CD4-positive, alpha-beta memory T cell (primary cell): ENCODE measurements around the gene EXPH5. TPM values are rescaled to one million over a fixed set of nuclear protein-coding genes. Genes with fewer than 3 reads are reported as not detected.

Source experiments
- CTCF ChIA-PET: fragments of 350-600 bp; sonication (Branson Sonifier 250); formaldehyde crosslinking; loops from one replicate; lab custom pipeline; 2021; ENCODE audit warnings: inconsistent platforms; ENCODE audit not compliant: partially characterized antibody; lab: Charles Lee
- POLR2A ChIA-PET: fragments of 350-600 bp; sonication (Branson Sonifier 250); formaldehyde crosslinking; loops from one replicate; lab custom pipeline; 2021; ENCODE audit not compliant: partially characterized antibody; lab: Charles Lee
- DNase-seq, 5 donors: peaks; one replicate each; pipeline versions ENCODE4 v3.0.0 to v3.0.0-alpha.2; 2020 to 2022; ENCODE audit warnings: mixed read lengths in 1 of 5
- H3K27ac ChIP-seq: one replicate; pipeline ENCODE4 v1.7.0; 2013; ENCODE audit warnings: low read depth, low read length
- H3K27me3 ChIP-seq: 2 replicates; pipeline ENCODE4 v1.7.0; 2013; ENCODE audit warnings: mild to moderate bottlenecking, low read length, moderate library complexity; ENCODE audit not compliant: insufficient read depth
- H3K36me3 ChIP-seq: 2 replicates; pipeline ENCODE4 v1.7.0; 2013; ENCODE audit warnings: mild to moderate bottlenecking, low read length, moderate library complexity; ENCODE audit not compliant: insufficient read depth
- H3K4me1 ChIP-seq: 2 replicates; pipeline ENCODE4 v1.7.0; 2013; ENCODE audit warnings: mild to moderate bottlenecking, low read length, moderate library complexity; ENCODE audit not compliant: insufficient read depth
- H3K4me3 ChIP-seq, 2 donors: one replicate each; pipeline ENCODE4 v1.7.0; 2013; ENCODE audit warnings: low read length in 2 of 2, mild to moderate bottlenecking in 1 of 2
- H3K9me3 ChIP-seq, 2 donors: one replicate each; pipeline ENCODE4 v1.7.0; 2013; ENCODE audit warnings: low read length in 2 of 2, control low read depth in 1 of 2; ENCODE audit not compliant: control insufficient read depth in 1 of 2
- H3K27ac Mint-ChIP-seq, 7 donors: one replicate each; pipeline ENCODE4 v1.8.0; 2020 to 2021; ENCODE audit warnings: mixed read lengths in 7 of 7, mild to moderate bottlenecking in 6 of 7, inconsistent platforms in 3 of 7, moderate library complexity in 3 of 7
- H3K27me3 Mint-ChIP-seq, 2 donors: one replicate each; pipeline ENCODE4 v1.8.0; 2020 to 2021; ENCODE audit warnings: mixed read lengths in 2 of 2
- H3K36me3 Mint-ChIP-seq, 2 donors: one replicate each; pipeline ENCODE4 v1.8.0; 2020 to 2021; ENCODE audit warnings: mixed read lengths in 2 of 2, inconsistent platforms in 1 of 2, mild to moderate bottlenecking in 1 of 2
- H3K4me1 Mint-ChIP-seq, 4 donors: one replicate each; pipeline ENCODE4 v1.8.0; 2020 to 2021; ENCODE audit warnings: mixed read lengths in 4 of 4, mild to moderate bottlenecking in 1 of 4
- H3K4me3 Mint-ChIP-seq, 8 donors: one replicate each; pipeline ENCODE4 v1.8.0; 2020 to 2021; ENCODE audit warnings: mixed read lengths in 8 of 8, mild to moderate bottlenecking in 7 of 8, moderate library complexity in 6 of 8, inconsistent platforms in 3 of 8
- H3K9me3 Mint-ChIP-seq, 8 donors: one replicate each; pipeline ENCODE4 v1.8.0; 2020 to 2021; ENCODE audit warnings: mixed read lengths in 8 of 8, mild to moderate bottlenecking in 5 of 8, inconsistent platforms in 3 of 8, moderate library complexity in 1 of 8
- intact Hi-C: fragments of 100-400 bp; cut with micrococcal nuclease; formaldehyde crosslinking; loops from one replicate; pipeline ENCODE4 v1.15.1; 2023
- polyA plus RNA-seq, 2 donors: library from polyadenylated mRNA; unstranded; fragments of 300-500 nt; fragmentation: Illumina TruSeq; gene quantifications; one replicate each; pipeline ENCODE4 v1.2.3, GENCODE V29; 2021
- total RNA-seq, 2 experiments: library from RNA; stranded (reverse); gene quantifications; one replicate each; pipeline ENCODE4 v1.2.3, GENCODE V29; 2021

The EXPH5 gene
- total and polyA plus RNA-seq, 4 experiments from 2014 or later = 0.39 to 4.0 (median 1.8) TPM

DNA sequence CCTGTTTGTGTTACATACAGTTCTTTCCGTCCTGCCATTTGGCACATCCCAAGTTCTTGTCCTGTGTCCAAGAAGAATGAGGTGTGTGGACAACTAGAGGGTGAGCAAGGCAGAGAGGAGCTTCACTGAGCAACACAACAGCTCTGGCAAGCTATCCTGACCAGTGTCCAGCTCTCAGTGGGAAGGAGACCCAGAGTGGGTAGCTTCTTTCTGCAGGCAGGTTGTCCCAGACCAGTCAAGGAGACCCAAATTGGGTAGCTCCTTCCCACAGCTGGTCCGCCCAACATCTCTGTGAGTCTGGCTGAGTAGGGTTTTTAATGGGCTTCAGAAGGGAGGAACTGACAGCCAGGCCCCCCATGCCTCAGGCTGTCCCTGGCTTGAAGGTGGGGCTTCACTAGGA is 35.2 kb upstream of the EXPH5 start:
- Mint-ChIP-seq H3K36me3 (no peaks in the 10 kb centered on the region), H3K4me1 (peaks cover 7 to 9% (median 8%) of the 10 kb centered on the region in 4 donors)

DNA sequence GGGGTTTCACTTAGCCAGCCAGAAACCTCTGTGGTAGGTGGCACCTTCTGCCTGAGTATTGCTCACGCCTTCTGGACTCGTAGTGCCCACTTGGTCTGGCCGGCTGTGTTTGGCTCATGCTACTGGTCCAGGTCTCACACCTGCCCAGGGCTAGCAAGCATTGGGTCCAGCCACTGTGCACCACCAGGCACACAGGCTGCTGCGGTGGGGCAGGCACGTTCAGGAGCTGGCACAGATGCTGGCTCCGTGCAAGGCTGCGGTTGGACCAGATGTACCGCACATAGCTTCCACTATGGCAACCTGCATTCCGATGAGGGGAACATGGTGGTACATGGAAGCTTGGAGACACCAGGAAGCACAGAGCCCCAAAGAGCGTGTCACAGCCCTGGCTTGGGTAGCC is 34.8 kb upstream of the EXPH5 start:
- Mint-ChIP-seq H3K27me3 (peaks cover 6 to 7% of the 10 kb centered on the region in 2 donors), H3K27ac (no peak overlapping the region), H3K36me3 (no peaks in the 10 kb centered on the region), H3K4me1 (peaks cover 7 to 9% (median 8%) of the 10 kb centered on the region in 4 donors), H3K9me3 (peaks cover 0 to 5% (median 0%) of the 10 kb centered on the region in 8 donors), H3K4me3 (no peak overlapping the region)
- H3K4me3 ChIP-seq = no peak overlapping the region
- no peaks in the 10 kb centered on the region for H3K4me1 ChIP-seq
- no peak overlapping the region for H3K27ac ChIP-seq
- ChIA-PET CTCF (no interaction called here), POLR2A (no interaction called here)
- intact Hi-C loops = no loop called here
- no peaks in the 10 kb centered on the region for H3K36me3 ChIP-seq
- H3K9me3 ChIP-seq = no peaks in the 10 kb centered on the region
- H3K27me3 ChIP-seq = no peaks in the 10 kb centered on the region
- no peak for DNase-seq

More for the DNA sequence above, 35.2 kb upstream of the EXPH5 start:
- Mint-ChIP-seq H3K9me3 (peaks cover 0 to 5% (median 0%) of the 10 kb centered on the region in 8 donors), H3K27me3 (peaks cover 4 to 7% of the 10 kb centered on the region in 2 donors), H3K27ac (no peak overlapping the region), H3K4me3 (no peak overlapping the region)
- DNase-seq = no peak
- CTCF ChIA-PET = no interaction called here
- no peaks in the 10 kb centered on the region for H3K36me3 ChIP-seq
- H3K4me1 ChIP-seq = no peaks in the 10 kb centered on the region
- no peaks in the 10 kb centered on the region for H3K9me3 ChIP-seq
- POLR2A ChIA-PET = no interaction called here
- H3K4me3 ChIP-seq = no peak overlapping the region
- no peaks in the 10 kb centered on the region for H3K27me3 ChIP-seq
- no peak overlapping the region for H3K27ac ChIP-seq
- intact Hi-C loops = no loop called here

DNA sequence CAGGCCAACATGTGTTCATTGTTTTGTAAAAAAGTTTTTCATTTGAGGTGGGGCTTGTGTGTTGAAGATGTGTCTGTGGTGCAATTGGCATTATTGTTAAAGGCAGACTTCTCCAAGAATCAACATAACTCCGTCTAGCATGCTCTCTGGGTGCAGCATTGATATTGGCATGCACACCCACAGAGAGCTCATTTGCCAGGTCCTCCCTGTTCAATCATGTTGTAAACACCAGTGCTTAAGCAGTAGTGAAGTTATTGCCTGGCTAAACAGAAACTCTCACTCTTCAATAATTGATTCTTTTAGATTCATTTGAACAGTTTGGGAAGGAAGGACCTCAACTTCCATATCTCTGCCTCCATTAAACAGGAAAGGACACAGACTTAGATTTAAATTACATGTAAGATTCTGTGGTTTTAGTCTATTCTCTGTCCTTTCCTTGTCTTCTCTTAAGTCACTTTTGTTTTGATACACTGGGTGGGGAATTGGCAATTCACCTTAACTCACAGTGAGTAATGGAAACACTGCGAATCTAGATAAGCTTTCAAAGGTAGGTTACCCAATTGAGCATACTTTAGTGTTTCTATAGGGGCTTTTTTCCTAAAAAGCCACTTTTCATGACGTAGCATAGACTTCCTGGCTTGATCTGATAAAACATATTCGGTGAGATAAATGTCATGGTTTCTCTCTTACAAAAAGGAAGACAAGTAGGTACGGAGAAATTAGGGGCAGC is 30.8 kb upstream of the EXPH5 start:
- Mint-ChIP-seq H3K36me3 (no peaks in the 10 kb centered on the region), H3K4me1 (peaks cover 6 to 9% (median 8%) of the 10 kb centered on the region in 4 donors), H3K9me3 (peaks cover 0 to 4% (median 0%) of the 10 kb centered on the region in 8 donors), H3K27ac (peak overlapping the region in 1 of 7 donors; percentile 14), H3K4me3 (peak overlapping the region in 3 of 8 donors; percentile 2 to 40 (median 5)), H3K27me3 (peaks cover 12 to 14% of the 10 kb centered on the region in 2 donors)
- Histone ChIP-seq H3K9me3 (no peaks in the 10 kb centered on the region), H3K4me1 (no peaks in the 10 kb centered on the region), H3K36me3 (no peaks in the 10 kb centered on the region), H3K27ac (no peak overlapping the region), H3K27me3 (no peaks in the 10 kb centered on the region), H3K4me3 (no peak overlapping the region)
- intact Hi-C loops = no loop called here
- peak in 3 of 5 donors; percentile 1 to 7 (median 4) for DNase-seq
- ChIA-PET CTCF (no interaction called here), POLR2A (interaction anchor here (0.9 kb wide), 1 partner anchor 9 kb away, joined by 3 read pairs; no protein-coding TSS in a partner anchor)

DNA sequence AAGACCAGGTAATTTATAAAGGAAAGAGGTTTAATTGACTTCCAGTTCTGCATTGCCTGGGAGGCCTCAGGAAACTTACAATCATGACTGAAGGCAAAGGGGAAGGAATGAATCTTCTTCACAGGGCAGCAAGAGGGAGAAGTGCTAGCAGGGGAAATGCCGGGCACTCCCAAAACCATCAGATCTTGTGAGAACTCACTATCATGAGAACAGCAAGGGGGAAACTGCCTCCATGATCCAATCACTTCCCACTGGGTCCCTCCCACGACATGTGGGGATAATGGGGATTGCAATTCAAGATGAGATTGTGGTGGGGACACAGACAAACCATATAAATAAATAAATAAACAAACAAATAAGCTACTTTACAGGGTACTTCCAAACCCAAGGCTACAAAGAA is 28.8 kb upstream of the EXPH5 start:
- Histone ChIP-seq H3K9me3 (no peaks in the 10 kb centered on the region), H3K36me3 (no peaks in the 10 kb centered on the region), H3K4me1 (no peaks in the 10 kb centered on the region), H3K27ac (no peak overlapping the region), H3K4me3 (no peak overlapping the region), H3K27me3 (no peaks in the 10 kb centered on the region)
- H3K4me1 Mint-ChIP-seq = peaks cover 6 to 9% (median 8%) of the 10 kb centered on the region in 4 donors
- peaks cover 17% of the 10 kb centered on the region in 2 donors for H3K27me3 Mint-ChIP-seq
- POLR2A ChIA-PET = no interaction called here
- H3K9me3 Mint-ChIP-seq = peaks cover 0 to 2% (median 0%) of the 10 kb centered on the region in 8 donors
- no peaks in the 10 kb centered on the region for H3K36me3 Mint-ChIP-seq
- intact Hi-C loops = no loop called here
- DNase-seq = no peak
- no peak overlapping the region for H3K4me3 Mint-ChIP-seq
- H3K27ac Mint-ChIP-seq = no peak overlapping the region
- CTCF ChIA-PET = no interaction called here

DNA sequence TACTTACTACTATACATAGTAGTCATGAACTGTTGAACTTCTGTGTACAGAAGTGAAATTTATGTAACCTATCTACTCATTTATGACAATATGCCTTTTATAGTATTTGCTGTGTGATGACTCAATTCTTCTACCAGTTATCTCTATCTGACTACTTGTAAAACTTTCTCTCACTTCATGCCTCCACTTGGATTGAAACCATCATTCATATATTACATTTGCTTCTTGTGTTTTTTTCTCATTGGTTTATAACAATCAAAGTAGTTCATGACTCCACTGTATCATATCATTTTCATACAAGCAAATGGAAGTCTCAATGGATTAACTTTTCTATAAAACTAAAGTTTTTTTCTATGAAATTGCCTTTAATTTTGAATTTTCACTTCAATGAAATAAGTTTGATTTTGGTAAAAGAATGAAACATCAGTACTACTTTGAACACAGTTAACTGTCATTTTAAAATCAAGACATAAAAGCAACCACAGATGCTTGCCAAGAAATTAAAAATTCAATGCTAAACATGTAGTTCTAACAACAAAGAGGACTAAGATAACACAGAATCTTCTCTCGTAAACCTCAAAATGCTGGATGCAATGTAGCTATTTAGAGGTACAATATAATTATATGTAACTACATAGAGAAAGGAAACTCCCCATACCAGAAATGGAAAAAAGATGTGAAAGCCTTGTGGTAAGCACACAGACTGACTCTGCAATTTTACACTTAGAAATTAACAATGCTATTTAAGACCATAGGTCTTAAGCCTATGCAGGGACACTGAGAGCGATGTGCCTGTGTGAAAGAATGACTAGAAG is 27.6 kb upstream of the EXPH5 start:
- intact Hi-C loops = no loop called here
- Mint-ChIP-seq H3K4me3 (no peak overlapping the region), H3K36me3 (no peaks in the 10 kb centered on the region), H3K27ac (peak overlapping the region in 1 of 7 donors; percentile 29), H3K9me3 (peaks cover 0 to 2% (median 0%) of the 10 kb centered on the region in 8 donors), H3K27me3 (peaks cover 20 to 25% of the 10 kb centered on the region in 2 donors), H3K4me1 (peaks cover 6 to 9% (median 8%) of the 10 kb centered on the region in 4 donors)
- no peaks in the 10 kb centered on the region for H3K4me1 ChIP-seq
- peaks cover 5% of the 10 kb centered on the region for H3K27me3 ChIP-seq
- no peaks in the 10 kb centered on the region for H3K9me3 ChIP-seq
- no peaks in the 10 kb centered on the region for H3K36me3 ChIP-seq
- no peak for DNase-seq
- ChIA-PET CTCF (no interaction called here), POLR2A (no interaction called here)
- no peak overlapping the region for H3K4me3 ChIP-seq
- no peak overlapping the region for H3K27ac ChIP-seq

DNA sequence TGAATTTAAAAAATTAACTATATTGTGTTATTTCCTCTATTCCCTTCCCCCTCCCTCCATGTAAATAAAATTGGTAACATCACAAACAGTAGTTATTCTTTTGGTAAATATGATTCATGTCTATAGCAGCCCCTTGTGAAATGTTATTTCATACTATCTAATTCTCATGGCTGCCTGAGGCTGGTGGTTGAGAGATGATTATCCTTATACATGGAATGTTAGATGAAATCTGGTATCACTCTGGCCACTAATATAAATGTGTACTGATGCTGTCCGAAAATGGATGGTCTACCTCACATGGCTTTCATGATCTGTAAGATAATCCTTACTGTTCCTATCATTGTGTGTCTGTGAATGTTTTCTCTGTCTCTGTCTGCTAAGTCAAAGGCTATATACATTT is 25.0 kb upstream of the EXPH5 start:
- H3K36me3 Mint-ChIP-seq = no peaks in the 10 kb centered on the region
- Histone ChIP-seq H3K27me3 (peaks cover 6% of the 10 kb centered on the region), H3K27ac (no peak overlapping the region), H3K36me3 (no peaks in the 10 kb centered on the region), H3K4me3 (no peak overlapping the region), H3K4me1 (no peaks in the 10 kb centered on the region), H3K9me3 (no peaks in the 10 kb centered on the region)
- H3K4me3 Mint-ChIP-seq = no peak overlapping the region
- no peak overlapping the region for H3K27ac Mint-ChIP-seq
- no peak for DNase-seq
- POLR2A ChIA-PET = no interaction called here
- H3K4me1 Mint-ChIP-seq = peaks cover 0 to 2% (median 0%) of the 10 kb centered on the region in 4 donors
- peaks cover 15 to 19% of the 10 kb centered on the region in 2 donors for H3K27me3 Mint-ChIP-seq
- CTCF ChIA-PET = no interaction called here
- intact Hi-C loops = no loop called here
- H3K9me3 Mint-ChIP-seq = no peaks in the 10 kb centered on the region

DNA sequence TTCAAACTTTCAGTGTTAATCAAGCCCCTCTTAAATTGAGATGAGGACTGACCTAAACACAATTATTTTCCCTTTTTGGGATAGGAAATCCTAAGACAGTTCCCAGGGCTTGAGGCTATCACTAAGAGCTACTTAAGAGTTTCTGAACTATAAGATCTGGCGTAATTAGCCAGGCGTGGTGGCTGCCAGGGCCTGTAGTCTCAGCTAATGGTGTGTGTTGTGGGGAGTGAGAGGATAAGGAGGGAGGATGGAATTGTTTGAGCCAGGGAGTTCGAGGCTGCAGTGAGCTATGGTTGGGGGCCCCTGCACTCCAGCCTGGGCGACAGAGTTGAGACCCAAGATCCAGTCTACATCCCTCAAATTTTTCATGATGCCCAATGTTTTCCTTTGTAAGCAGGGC is 23.5 kb upstream of the EXPH5 start:
- ChIA-PET CTCF (no interaction called here), POLR2A (no interaction called here)
- H3K4me3 Mint-ChIP-seq = no peak overlapping the region

More for the DNA sequence above, 23.5 kb upstream of the EXPH5 start:
- Mint-ChIP-seq H3K36me3 (no peaks in the 10 kb centered on the region), H3K27me3 (peaks cover 17 to 19% of the 10 kb centered on the region in 2 donors), H3K4me1 (peaks cover 0 to 2% (median 0%) of the 10 kb centered on the region in 4 donors), H3K9me3 (no peaks in the 10 kb centered on the region), H3K27ac (no peak overlapping the region)
- no peaks in the 10 kb centered on the region for H3K36me3 ChIP-seq
- peaks cover 6% of the 10 kb centered on the region for H3K27me3 ChIP-seq
- no peaks in the 10 kb centered on the region for H3K4me1 ChIP-seq
- no peak for DNase-seq
- no peaks in the 10 kb centered on the region for H3K9me3 ChIP-seq
- no peak overlapping the region for H3K4me3 ChIP-seq
- no peak overlapping the region for H3K27ac ChIP-seq
- intact Hi-C loops = no loop called here
